Upper lobe of left lung (tissue), 4 donors: Measurements from ENCODE around the gene CCDC71L.

Experiments
- EP300 ChIP-seq, 4 donors: sonication (generic); formaldehyde crosslinking; IDR thresholded peaks; one replicate each; pipeline ENCODE4 v1.5.1; 2017; ENCODE audit warnings: antibody characterized with exemption in 4 of 4, control low read depth in 2 of 4
- POLR2A ChIP-seq, 4 donors: fragments of 450-650 bp; IDR thresholded peaks; one replicate each; pipeline ENCODE4 v1.5.1; 2016 to 2017; ENCODE audit warnings: antibody characterized with exemption in 4 of 4, mild to moderate bottlenecking in 2 of 4
- POLR2AphosphoS5 ChIP-seq, 2 donors: sonication (generic); formaldehyde crosslinking; IDR thresholded peaks; one replicate each; pipeline ENCODE4 v1.5.1; 2017; ENCODE audit warnings: antibody characterized with exemption in 2 of 2
- TF ChIP-seq, protein P1 (sequence below), 6 experiments: fragments of 450-650 bp in 4 of 6; fragments of 200-600 bp in 2 of 6; sonication (generic) in 2 of 6; IDR thresholded peaks; one replicate each; pipeline ENCODE4 v1.5.1; 2016 to 2019; ENCODE audit warnings: antibody characterized with exemption in 6 of 6

DNA sequence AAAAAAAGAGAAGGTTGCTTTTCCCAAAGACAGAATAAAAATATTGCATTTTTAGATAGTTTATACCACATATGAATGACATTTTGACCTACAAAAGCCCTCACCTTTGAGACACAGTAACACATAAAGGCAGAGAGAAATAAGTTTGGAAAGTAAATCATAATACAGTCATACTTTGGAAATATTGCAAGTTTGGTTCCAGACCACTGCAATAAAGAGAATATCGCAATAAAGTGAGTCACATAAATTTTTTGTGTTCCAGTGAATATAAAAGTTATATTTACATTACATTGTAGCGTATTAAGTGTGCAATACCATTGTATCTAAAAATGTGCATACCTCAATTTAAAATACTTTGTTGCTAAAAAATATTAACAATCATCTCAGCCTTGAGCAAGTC lies 40.3 kb downstream of the CCDC71L start:
- TF ChIP-seq, protein P1, sequence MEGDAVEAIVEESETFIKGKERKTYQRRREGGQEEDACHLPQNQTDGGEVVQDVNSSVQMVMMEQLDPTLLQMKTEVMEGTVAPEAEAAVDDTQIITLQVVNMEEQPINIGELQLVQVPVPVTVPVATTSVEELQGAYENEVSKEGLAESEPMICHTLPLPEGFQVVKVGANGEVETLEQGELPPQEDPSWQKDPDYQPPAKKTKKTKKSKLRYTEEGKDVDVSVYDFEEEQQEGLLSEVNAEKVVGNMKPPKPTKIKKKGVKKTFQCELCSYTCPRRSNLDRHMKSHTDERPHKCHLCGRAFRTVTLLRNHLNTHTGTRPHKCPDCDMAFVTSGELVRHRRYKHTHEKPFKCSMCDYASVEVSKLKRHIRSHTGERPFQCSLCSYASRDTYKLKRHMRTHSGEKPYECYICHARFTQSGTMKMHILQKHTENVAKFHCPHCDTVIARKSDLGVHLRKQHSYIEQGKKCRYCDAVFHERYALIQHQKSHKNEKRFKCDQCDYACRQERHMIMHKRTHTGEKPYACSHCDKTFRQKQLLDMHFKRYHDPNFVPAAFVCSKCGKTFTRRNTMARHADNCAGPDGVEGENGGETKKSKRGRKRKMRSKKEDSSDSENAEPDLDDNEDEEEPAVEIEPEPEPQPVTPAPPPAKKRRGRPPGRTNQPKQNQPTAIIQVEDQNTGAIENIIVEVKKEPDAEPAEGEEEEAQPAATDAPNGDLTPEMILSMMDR (IDR thresholded peaks at IDR 0.05), result no peak
- TF ChIP-seq POLR2A (IDR thresholded peaks at IDR 0.05) (no peak), POLR2AphosphoS5 (IDR thresholded peaks at IDR 0.05) (no peak), EP300 (IDR thresholded peaks at IDR 0.05) (no peak)
